Memory B cell (primary cell): ENCODE measurements around the gene COA1.
"Not testable (repeated sequence)": the region's sequence is repeated elsewhere in the genome, so short reads cannot be mapped to it uniquely, and the experiment has no call there.

Experiments
- ATAC-seq: fragments of 150-1000 bp; cut with Tn5 transposase; 2 replicates; pipeline ENCODE4 v1.10.0; 2021; ENCODE audit warnings: low read depth, mild to moderate bottlenecking, moderate library complexity
- DNase-seq, 2 donors: peaks; one replicate each; pipeline ENCODE4 v3.0.0; 2022; ENCODE audit warnings: low spot score in 2 of 2
- H3K27ac Mint-ChIP-seq: one replicate; pipeline ENCODE4 v1.8.0; 2022; ENCODE audit warnings: mild to moderate bottlenecking, moderate library complexity, mixed read lengths
- H3K27me3 Mint-ChIP-seq: one replicate; pipeline ENCODE4 v1.8.0; 2022; ENCODE audit warnings: mixed read lengths
- H3K36me3 Mint-ChIP-seq: one replicate; pipeline ENCODE4 v1.8.0; 2022; ENCODE audit warnings: mild to moderate bottlenecking, mixed read lengths
- H3K4me1 Mint-ChIP-seq: one replicate; pipeline ENCODE4 v1.8.0; 2022; ENCODE audit warnings: mixed read lengths
- H3K4me3 Mint-ChIP-seq: one replicate; pipeline ENCODE4 v1.8.0; 2022; ENCODE audit warnings: mild to moderate bottlenecking, moderate library complexity, mixed read lengths
- H3K9me3 Mint-ChIP-seq: one replicate; pipeline ENCODE4 v1.8.0; 2022; ENCODE audit warnings: mixed read lengths

The COA1 gene

DNA sequence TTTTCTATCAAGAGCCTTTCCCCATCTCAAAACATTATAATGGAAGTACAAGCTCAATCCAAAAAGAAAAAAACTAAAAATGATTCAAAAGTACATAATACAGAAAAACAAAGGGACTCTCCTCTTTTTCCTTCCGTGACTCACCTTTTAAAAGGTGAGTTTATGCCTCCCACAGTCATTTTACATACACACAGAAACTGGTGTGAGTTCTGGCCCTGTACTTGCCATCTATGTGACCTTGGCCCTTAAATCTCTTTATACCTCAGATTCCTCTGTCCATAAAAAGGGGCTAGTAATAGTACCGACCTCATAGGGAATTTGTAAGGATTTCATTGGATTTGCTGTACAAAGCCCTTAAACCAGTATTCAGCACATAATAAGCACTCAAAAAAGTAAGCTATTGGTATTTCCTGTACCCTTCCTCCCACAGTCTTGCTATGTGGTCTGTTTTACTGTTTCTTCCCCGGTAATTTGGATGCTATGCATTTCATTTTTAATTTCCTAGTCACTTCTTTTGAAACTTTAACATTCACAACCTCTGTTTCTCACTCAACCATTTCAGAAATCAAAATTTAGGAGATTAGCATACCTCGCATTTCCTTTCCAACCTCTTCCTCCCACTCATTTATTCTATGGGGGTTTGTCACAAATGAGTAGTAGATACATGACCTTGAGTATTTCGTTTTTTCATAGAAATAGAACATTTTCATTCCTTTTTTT, 107.4 kb downstream of the COA1 start:
- peak overlapping the region; percentile 86 for H3K27ac Mint-ChIP-seq
- H3K4me3 Mint-ChIP-seq: peak overlapping the region; percentile 59
- no peaks in the 10 kb centered on the region for H3K27me3 Mint-ChIP-seq
- ATAC-seq (no peak), DNase-seq (no peak)
- peaks cover 27% of the 10 kb centered on the region for H3K36me3 Mint-ChIP-seq
- peaks cover 31% of the 10 kb centered on the region for H3K4me1 Mint-ChIP-seq
- H3K9me3 Mint-ChIP-seq: no peaks in the 10 kb centered on the region

DNA sequence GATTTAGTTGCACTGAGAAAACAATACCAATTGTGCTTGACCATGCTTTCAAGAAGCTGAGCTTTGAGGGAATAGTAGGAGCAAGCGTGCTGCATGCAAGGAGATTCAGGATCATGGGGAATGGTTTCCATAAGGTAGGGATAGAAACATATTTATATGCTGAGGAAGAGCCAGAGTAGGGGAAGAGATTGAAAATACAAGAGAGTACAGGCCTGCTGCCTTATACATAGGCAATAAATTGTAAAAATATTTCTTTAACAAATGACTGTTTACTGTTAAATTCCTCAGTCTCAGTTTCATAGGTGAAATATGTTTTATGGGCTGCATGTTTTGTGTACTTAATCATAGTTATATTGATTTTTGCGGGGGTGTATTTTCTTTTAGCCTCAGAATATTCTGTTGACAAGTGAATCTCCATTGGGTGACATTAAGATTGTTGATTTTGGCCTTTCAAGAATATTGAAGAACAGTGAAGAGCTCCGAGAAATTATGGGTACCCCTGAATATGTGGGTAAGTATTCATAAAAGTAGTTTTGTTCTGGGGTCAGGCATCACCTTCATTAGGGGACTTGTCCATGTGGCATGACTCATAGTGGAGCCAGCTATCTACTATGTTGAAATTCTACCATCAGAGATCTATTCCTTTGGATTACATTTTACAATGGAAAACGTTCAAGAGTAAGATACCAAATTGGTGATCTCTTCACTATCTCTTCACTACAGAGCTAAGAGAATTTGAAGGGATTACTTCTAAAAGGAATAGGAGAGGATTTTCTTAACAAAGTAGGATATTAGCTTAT, 109.9 kb downstream of the COA1 start:
- ATAC-seq (no peak), DNase-seq (no peak)
- no peaks in the 10 kb centered on the region for H3K9me3 Mint-ChIP-seq
- H3K4me1 Mint-ChIP-seq: peaks cover 23% of the 10 kb centered on the region
- H3K36me3 Mint-ChIP-seq: peaks cover 22% of the 10 kb centered on the region
- no peaks in the 10 kb centered on the region for H3K27me3 Mint-ChIP-seq
- H3K27ac Mint-ChIP-seq: no peak overlapping the region
- H3K4me3 Mint-ChIP-seq: no peak overlapping the region

- ATAC-seq (no peak), DNase-seq (no peak)
- no peaks in the 10 kb centered on the region for H3K9me3 Mint-ChIP-seq
- no peak overlapping the region for H3K4me3 Mint-ChIP-seq
- no peaks in the 10 kb centered on the region for H3K27me3 Mint-ChIP-seq
- no peak overlapping the region for H3K27ac Mint-ChIP-seq
- peaks cover 29% of the 10 kb centered on the region for H3K4me1 Mint-ChIP-seq
- peaks cover 22% of the 10 kb centered on the region for H3K36me3 Mint-ChIP-seq
Measured at GRCh38 chr7:43618073-43618472, 111.2 kb downstream of the COA1 start.

DNA sequence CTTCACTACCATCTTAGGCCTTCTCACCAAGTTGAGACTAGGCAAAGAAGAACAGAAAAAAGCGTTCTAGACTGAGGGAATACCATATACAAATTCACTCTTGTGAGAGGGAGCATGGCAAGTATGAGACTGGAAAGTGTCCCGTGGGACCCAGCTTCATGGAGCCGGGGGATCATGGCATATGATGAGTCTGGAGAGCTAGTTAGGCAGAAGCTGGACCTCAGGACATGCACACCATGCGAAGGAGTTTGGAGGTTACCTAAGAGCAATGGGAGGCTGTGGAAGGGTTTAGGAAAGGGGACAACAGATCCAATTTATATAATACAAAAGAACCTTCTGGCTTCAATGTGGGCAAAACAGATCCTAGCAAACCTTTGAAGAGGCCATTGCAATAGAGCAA, 112.3 kb downstream of the COA1 start:
- H3K4me3 Mint-ChIP-seq: no peak overlapping the region
- no peaks in the 10 kb centered on the region for H3K27me3 Mint-ChIP-seq
- DNase-seq: no peak
- no peak for ATAC-seq
- no peaks in the 10 kb centered on the region for H3K9me3 Mint-ChIP-seq
- H3K27ac Mint-ChIP-seq: no peak overlapping the region
- H3K36me3 Mint-ChIP-seq: peaks cover 19% of the 10 kb centered on the region
- peaks cover 31% of the 10 kb centered on the region for H3K4me1 Mint-ChIP-seq

DNA sequence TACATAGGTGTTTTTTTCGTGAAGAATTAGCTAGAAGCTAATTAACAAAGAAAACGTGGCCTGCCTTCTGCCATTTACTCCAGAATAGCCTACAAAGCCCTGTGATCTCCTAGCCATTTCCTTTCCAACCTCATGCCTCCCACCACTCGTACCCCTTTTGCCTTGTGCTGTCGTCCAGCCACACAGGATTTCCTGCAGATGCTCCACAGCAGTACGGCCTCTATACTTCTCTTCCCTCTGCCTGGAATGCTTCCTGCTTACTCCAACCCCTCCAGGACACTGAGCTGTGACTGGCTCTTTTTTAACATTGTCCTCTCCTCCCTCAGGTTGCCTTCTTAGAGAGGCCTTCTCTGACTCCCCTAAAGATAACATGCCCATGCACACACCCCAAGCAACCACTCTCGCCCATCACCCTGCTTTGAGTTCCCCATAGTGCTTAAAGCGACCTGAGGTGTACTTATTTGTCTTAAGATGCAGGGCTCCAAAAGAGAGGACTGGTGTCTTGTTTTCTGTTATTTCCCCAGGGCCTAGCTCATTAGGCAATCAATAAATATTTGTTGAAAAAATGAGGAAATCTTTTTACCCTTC, 113.7 kb downstream of the COA1 start:
- DNase-seq (no peak), ATAC-seq (no peak)
- no peaks in the 10 kb centered on the region for H3K9me3 Mint-ChIP-seq
- no peaks in the 10 kb centered on the region for H3K27me3 Mint-ChIP-seq
- peak overlapping the region; percentile 82 for H3K27ac Mint-ChIP-seq
- peaks cover 15% of the 10 kb centered on the region for H3K36me3 Mint-ChIP-seq
- H3K4me3 Mint-ChIP-seq: no peak overlapping the region
- H3K4me1 Mint-ChIP-seq: peaks cover 24% of the 10 kb centered on the region

- no peaks in the 10 kb centered on the region for H3K27me3 Mint-ChIP-seq
- no peaks in the 10 kb centered on the region for H3K9me3 Mint-ChIP-seq
- peaks cover 30% of the 10 kb centered on the region for H3K4me1 Mint-ChIP-seq
- DNase-seq: no peak
- peaks cover 29% of the 10 kb centered on the region for H3K36me3 Mint-ChIP-seq
- peak overlapping the region; percentile 64 for H3K27ac Mint-ChIP-seq
- ATAC-seq: peak; percentile 59
- peak overlapping the region; percentile 24 for H3K4me3 Mint-ChIP-seq
Measured at GRCh38 chr7:43612599-43613589, 116.4 kb downstream of the COA1 start.

- peaks cover 29% of the 10 kb centered on the region for H3K36me3 Mint-ChIP-seq
- peaks cover 30% of the 10 kb centered on the region for H3K4me1 Mint-ChIP-seq
- no peaks in the 10 kb centered on the region for H3K9me3 Mint-ChIP-seq
- H3K4me3 Mint-ChIP-seq: no peak overlapping the region
- DNase-seq (no peak), ATAC-seq (no peak)
- peak overlapping the region; percentile 64 for H3K27ac Mint-ChIP-seq
- H3K27me3 Mint-ChIP-seq: no peaks in the 10 kb centered on the region
Measured at GRCh38 chr7:43612128-43612527, 117.2 kb downstream of the COA1 start.

DNA sequence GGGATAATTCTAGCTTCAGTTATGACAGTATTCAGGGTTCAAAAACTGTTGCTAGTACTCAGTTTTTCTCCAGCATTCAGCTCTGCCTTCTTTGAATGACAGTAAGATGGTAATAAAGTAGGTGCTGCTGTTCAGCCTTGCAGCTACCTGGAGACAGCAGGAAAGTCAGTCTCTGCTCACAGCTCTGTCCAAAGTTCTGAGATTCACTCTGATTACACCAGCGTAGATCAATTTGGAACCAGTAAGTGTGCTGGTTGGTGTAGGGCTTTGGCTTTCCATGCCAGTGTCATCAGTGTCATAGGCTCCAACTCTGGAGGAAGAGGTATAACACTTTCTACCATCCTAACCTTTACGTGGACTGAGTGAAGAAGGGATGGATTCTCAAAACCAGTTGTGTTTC, 120.2 kb downstream of the COA1 start:
- H3K36me3 Mint-ChIP-seq: peaks cover 35% of the 10 kb centered on the region
- H3K27me3 Mint-ChIP-seq: no peaks in the 10 kb centered on the region
- H3K4me3 Mint-ChIP-seq: no peak overlapping the region
- H3K9me3 Mint-ChIP-seq: peaks cover 1% of the 10 kb centered on the region
- ATAC-seq: no peak
- DNase-seq: no peak
- H3K27ac Mint-ChIP-seq: peak overlapping the region; percentile 81
- peaks cover 45% of the 10 kb centered on the region for H3K4me1 Mint-ChIP-seq

- Mint-ChIP-seq H3K9me3 (peaks cover 1% of the 10 kb centered on the region), H3K27me3 (no peaks in the 10 kb centered on the region), H3K4me1 (peaks cover 34% of the 10 kb centered on the region), H3K4me3 (no peak overlapping the region), H3K27ac (peak overlapping the region; percentile 70), H3K36me3 (peaks cover 28% of the 10 kb centered on the region)
- ATAC-seq (no peak), DNase-seq (no peak)
Measured at GRCh38 chr7:43604251-43604650, 125.1 kb downstream of the COA1 start.

GRCh38 chr7:43602256-43602655, 127.1 kb downstream of the COA1 start:
- Mint-ChIP-seq H3K36me3 (peaks cover 21% of the 10 kb centered on the region), H3K27me3 (no peaks in the 10 kb centered on the region), H3K4me3 (no peak overlapping the region), H3K27ac (no peak overlapping the region), H3K4me1 (peaks cover 27% of the 10 kb centered on the region), H3K9me3 (peaks cover 1% of the 10 kb centered on the region)
- ATAC-seq: no peak
- no peak for DNase-seq

DNA sequence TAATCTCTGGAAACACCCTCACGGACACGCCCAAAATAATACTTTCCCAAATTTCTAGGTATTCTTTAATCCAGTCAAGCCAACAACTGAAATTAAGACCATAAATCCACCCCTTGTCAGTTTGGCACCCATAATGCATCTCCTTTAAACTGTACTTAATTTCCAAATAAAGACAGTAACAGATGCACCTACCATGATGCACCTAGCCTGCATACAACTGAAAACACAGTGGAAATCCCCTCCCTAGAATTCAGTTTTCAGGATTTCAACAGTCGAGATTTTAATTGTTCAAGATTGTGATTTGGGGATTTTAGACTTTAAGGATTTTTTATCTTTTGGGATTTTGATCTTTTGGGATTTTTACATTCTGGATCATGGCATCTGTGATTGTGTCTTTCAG, 129.3 kb downstream of the COA1 start:
- Mint-ChIP-seq H3K27me3 (no peaks in the 10 kb centered on the region), H3K4me1 (peaks cover 16% of the 10 kb centered on the region), H3K4me3 (no peak overlapping the region), H3K27ac (peak overlapping the region; percentile 76), H3K9me3 (peaks cover 1% of the 10 kb centered on the region), H3K36me3 (peaks cover 17% of the 10 kb centered on the region)
- ATAC-seq (no peak), DNase-seq (no peak)

DNA sequence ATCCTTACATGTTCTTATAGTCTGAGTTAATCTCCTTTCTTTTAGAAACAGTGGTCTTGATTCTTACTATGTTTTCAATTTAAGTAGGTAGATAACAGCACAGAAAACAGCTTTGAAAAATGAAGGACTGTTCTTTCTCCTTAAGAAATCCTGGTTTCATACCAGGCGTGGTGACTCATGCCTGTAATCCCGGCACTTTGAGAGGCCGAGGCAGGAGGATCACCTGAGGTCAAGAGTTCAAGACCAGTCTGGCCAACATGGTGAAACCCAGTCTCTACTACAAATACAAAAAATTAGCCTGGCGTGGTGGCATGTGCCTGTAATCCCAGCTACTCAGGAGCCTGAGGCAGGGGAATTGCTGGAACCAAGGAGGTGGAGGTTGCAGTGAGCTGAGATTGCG, 132.9 kb downstream of the COA1 start:
- not testable (repeated sequence) for H3K27ac Mint-ChIP-seq, H3K27me3 Mint-ChIP-seq, ATAC-seq, DNase-seq, H3K9me3 Mint-ChIP-seq, H3K4me3 Mint-ChIP-seq
- H3K4me1 Mint-ChIP-seq: peaks cover 30% of the 10 kb centered on the region
- peaks cover 12% of the 10 kb centered on the region for H3K36me3 Mint-ChIP-seq

- Mint-ChIP-seq H3K27ac (peak overlapping the region; percentile 62), H3K36me3 (peaks cover 10% of the 10 kb centered on the region), H3K9me3 (no peaks in the 10 kb centered on the region), H3K27me3 (no peaks in the 10 kb centered on the region), H3K4me3 (peak overlapping the region; percentile 43), H3K4me1 (peaks cover 40% of the 10 kb centered on the region)
- DNase-seq (no peak), ATAC-seq (no peak)
Measured at GRCh38 chr7:43594020-43594419, 135.3 kb downstream of the COA1 start.
